Neural progenitor cell (in vitro differentiated cells): ENCODE measurements around the gene LGR6. TPM values are rescaled to one million over a fixed set of nuclear protein-coding genes. Genes with fewer than 3 reads are reported as not detected.
A peak's percentile ranks its signal among the peaks of the same experiment; 100 is the strongest.

Source experiments
- DNase-seq: peaks from one replicate; pipeline ENCODE4 v3.0.0-alpha.2; 2016; ENCODE audit warnings: low spot score
- H2AFZ ChIP-seq: fragments of 200-600 bp; sonication (generic); replicated peaks from 2 replicates; pipeline ENCODE4 v1.6.1; 2016; ENCODE audit warnings: antibody characterized with exemption
- H3F3A ChIP-seq: fragments of 200-600 bp; sonication (generic); 2 replicates; pipeline ENCODE4 v1.6.1; 2016; ENCODE audit warnings: antibody characterized with exemption, low read depth
- H3K27ac ChIP-seq: fragments of 200-600 bp; sonication (generic); 2 replicates; pipeline ENCODE4 v1.5.1; 2016; ENCODE audit warnings: mild to moderate bottlenecking
- H3K27me3 ChIP-seq: fragments of 200-600 bp; sonication (generic); 2 replicates; pipeline ENCODE4 v1.6.1; 2016; ENCODE audit warnings: mild to moderate bottlenecking, moderate library complexity
- H3K36me3 ChIP-seq: fragments of 200-600 bp; sonication (generic); 2 replicates; pipeline ENCODE4 v1.5.1; 2016
- H3K4me1 ChIP-seq: fragments of 200-600 bp; sonication (generic); 2 replicates; pipeline ENCODE4 v1.6.1; 2016; ENCODE audit warnings: mixed run types
- H3K4me2 ChIP-seq: fragments of 200-600 bp; sonication (generic); 2 replicates; pipeline ENCODE4 v1.6.1; 2016
- H3K4me3 ChIP-seq: fragments of 200-600 bp; sonication (generic); 2 replicates; pipeline ENCODE4 v1.5.1; 2016
- H3K79me2 ChIP-seq: fragments of 200-600 bp; sonication (generic); 2 replicates; pipeline ENCODE4 v1.6.1; 2016; ENCODE audit warnings: low read depth
- H3K9ac ChIP-seq: fragments of 200-600 bp; sonication (generic); 2 replicates; pipeline ENCODE4 v1.6.1; 2016
- H3K9me3 ChIP-seq: fragments of 200-600 bp; sonication (generic); 2 replicates; pipeline ENCODE4 v1.5.1; 2016; ENCODE audit warnings: low read depth
- H4K20me1 ChIP-seq: fragments of 200-600 bp; sonication (generic); 2 replicates; pipeline ENCODE4 v1.6.1; 2016; ENCODE audit warnings: low read depth
- H3K27ac Mint-ChIP-seq: 3 replicates; pipeline ENCODE4 v1.8.0; 2021; ENCODE audit warnings: mixed read lengths
- H3K27me3 Mint-ChIP-seq: 2 replicates; pipeline ENCODE4 v1.8.0; 2022; ENCODE audit warnings: low read depth, mild to moderate bottlenecking, inconsistent platforms, moderate library complexity, mixed read lengths; ENCODE audit not compliant: insufficient read depth
- H3K36me3 Mint-ChIP-seq: 3 replicates; pipeline ENCODE4 v1.8.0; 2021; ENCODE audit warnings: mixed read lengths
- H3K4me1 Mint-ChIP-seq: 3 replicates; pipeline ENCODE4 v1.8.0; 2021; ENCODE audit warnings: mixed read lengths
- H3K4me3 Mint-ChIP-seq: 3 replicates; pipeline ENCODE4 v1.8.0; 2021; ENCODE audit warnings: mild to moderate bottlenecking, moderate library complexity, mixed read lengths
- H3K9me3 Mint-ChIP-seq: 3 replicates; pipeline ENCODE4 v1.8.0; 2020; ENCODE audit warnings: mixed read lengths
- EZH2 ChIP-seq: fragments of 200-600 bp; sonication (generic); IDR thresholded peaks from 2 replicates; pipeline ENCODE4 v1.6.1; 2017; ENCODE audit warnings: antibody characterized with exemption, mild to moderate bottlenecking, moderate library complexity
- EZH2phosphoT487 ChIP-seq: fragments of 200-600 bp; sonication (generic); IDR thresholded peaks from 2 replicates; pipeline ENCODE4 v1.6.1; 2017; ENCODE audit warnings: antibody characterized with exemption
- total RNA-seq: library from RNA; depleted of rRNA; stranded (reverse); fragments of >200 nt; gene quantifications from 2 replicates; pipeline ENCODE4 v1.2.3, GENCODE V29; 2015; ENCODE audit warnings: low replicate concordance
- TF ChIP-seq, protein P1 (sequence below): fragments of 200-600 bp; sonication (generic); IDR thresholded peaks from 2 replicates; pipeline ENCODE4 v1.5.1; 2017; ENCODE audit warnings: antibody characterized with exemption, mild to moderate bottlenecking

LGR6 gene
- total RNA-seq, 1 donor from 2014 or later, result not detected

GRCh38 chr1:202192770-202193613 is 607 bp upstream of the LGR6 start:
- TF ChIP-seq EZH2phosphoT487, result no peak
- TF ChIP-seq, protein P1, sequence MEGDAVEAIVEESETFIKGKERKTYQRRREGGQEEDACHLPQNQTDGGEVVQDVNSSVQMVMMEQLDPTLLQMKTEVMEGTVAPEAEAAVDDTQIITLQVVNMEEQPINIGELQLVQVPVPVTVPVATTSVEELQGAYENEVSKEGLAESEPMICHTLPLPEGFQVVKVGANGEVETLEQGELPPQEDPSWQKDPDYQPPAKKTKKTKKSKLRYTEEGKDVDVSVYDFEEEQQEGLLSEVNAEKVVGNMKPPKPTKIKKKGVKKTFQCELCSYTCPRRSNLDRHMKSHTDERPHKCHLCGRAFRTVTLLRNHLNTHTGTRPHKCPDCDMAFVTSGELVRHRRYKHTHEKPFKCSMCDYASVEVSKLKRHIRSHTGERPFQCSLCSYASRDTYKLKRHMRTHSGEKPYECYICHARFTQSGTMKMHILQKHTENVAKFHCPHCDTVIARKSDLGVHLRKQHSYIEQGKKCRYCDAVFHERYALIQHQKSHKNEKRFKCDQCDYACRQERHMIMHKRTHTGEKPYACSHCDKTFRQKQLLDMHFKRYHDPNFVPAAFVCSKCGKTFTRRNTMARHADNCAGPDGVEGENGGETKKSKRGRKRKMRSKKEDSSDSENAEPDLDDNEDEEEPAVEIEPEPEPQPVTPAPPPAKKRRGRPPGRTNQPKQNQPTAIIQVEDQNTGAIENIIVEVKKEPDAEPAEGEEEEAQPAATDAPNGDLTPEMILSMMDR, result peak; percentile 83
- H3K4me2 ChIP-seq, result peak overlapping the region; percentile 82

DNA sequence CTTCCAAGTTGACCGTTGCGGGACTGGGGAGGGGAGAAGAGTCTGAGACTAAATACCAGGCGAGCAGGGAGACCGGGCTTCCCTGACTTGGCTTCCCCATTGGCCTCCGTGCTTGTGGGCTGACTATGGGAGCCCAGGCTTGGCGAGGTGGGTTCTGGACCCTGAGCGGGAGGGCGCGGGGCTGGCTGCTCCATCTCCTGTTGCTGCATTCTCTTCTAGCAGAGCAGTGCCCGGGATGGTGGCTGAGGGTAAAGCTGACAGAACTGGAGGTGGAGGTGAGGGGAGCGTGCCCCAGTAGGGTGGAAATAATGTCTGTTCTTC is 689 bp downstream of the LGR6 start:
- peaks cover 7% of the 10 kb centered on the region for H3F3A ChIP-seq
- no peaks in the 10 kb centered on the region for H4K20me1 ChIP-seq
- H3K9me3 ChIP-seq, result no peaks in the 10 kb centered on the region
- Mint-ChIP-seq H3K27ac (no peak overlapping the region), H3K9me3 (no peaks in the 10 kb centered on the region), H3K4me3 (no peak overlapping the region), H3K36me3 (no peaks in the 10 kb centered on the region), H3K4me1 (peaks cover 6% of the 10 kb centered on the region), H3K27me3 (peaks cover 33% of the 10 kb centered on the region)
- no peak for TF ChIP-seq EZH2
- TF ChIP-seq, protein P1, result no peak
- TF ChIP-seq EZH2phosphoT487, result no peak
- H3K27ac ChIP-seq, result no peak overlapping the region
- H2AFZ ChIP-seq, result peak overlapping the region; percentile 76
- peak overlapping the region; percentile 82 for H3K4me2 ChIP-seq
- no peak for DNase-seq
- H3K36me3 ChIP-seq, result no peaks in the 10 kb centered on the region
- no peak overlapping the region for H3K9ac ChIP-seq
- peaks cover 45% of the 10 kb centered on the region for H3K27me3 ChIP-seq
- peak overlapping the region; percentile 54 for H3K4me3 ChIP-seq
- no peaks in the 10 kb centered on the region for H3K79me2 ChIP-seq
- H3K4me1 ChIP-seq, result peaks cover 1% of the 10 kb centered on the region

More at GRCh38 chr1:202192770-202193613, 607 bp upstream of the LGR6 start:
- H3F3A ChIP-seq, result peaks cover 9% of the 10 kb centered on the region
- H4K20me1 ChIP-seq, result no peaks in the 10 kb centered on the region
- Mint-ChIP-seq H3K4me1 (peaks cover 6% of the 10 kb centered on the region), H3K9me3 (no peaks in the 10 kb centered on the region), H3K36me3 (no peaks in the 10 kb centered on the region), H3K27ac (no peak overlapping the region), H3K4me3 (peak overlapping the region; percentile 73), H3K27me3 (peaks cover 31% of the 10 kb centered on the region)
- DNase-seq, result peak; percentile 84
- H2AFZ ChIP-seq, result peak overlapping the region; percentile 71
- peaks cover 4% of the 10 kb centered on the region for H3K4me1 ChIP-seq
- H3K4me3 ChIP-seq, result peak overlapping the region; percentile 54
- H3K27me3 ChIP-seq, result peaks cover 45% of the 10 kb centered on the region
- no peaks in the 10 kb centered on the region for H3K36me3 ChIP-seq
- H3K27ac ChIP-seq, result no peak overlapping the region
- H3K9ac ChIP-seq, result no peak overlapping the region
- no peaks in the 10 kb centered on the region for H3K9me3 ChIP-seq
- no peaks in the 10 kb centered on the region for H3K79me2 ChIP-seq

DNA sequence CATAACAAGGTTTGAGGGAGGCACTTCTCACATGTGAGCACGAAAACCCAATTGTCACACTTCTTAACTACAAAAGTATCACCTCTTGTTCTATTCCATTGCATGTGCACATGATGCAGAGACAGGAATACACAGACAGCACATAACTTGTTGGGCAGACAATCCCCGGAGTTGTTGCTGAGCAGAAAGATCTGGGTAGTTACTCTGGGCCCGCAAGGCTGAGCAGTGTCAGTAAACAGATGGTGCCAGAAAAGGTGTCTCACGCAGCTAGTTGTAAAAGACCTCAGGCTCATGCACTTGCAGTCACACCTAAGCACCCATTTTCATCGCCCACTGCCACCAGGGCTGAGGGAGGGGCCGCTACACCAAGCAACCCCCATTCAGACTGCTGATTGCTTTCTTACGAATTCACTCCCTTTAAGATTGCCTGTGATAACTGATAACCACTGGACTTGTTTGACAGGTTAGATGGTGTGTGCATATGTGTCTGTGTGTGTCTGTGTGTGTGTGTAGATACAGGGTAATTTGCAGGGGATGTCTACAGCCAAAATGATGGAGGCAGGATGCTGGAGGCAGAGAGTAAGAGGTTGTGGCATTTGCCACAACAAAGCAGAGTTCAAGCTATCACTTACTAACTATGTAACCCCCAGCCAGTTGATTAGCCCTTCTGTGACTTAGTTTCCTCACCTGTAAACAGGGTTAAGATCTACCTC is 4.2 kb downstream of the LGR6 start:
- TF ChIP-seq, protein P1, result no peak
- TF ChIP-seq EZH2phosphoT487, result no peak
- TF ChIP-seq EZH2, result no peak
- Histone ChIP-seq H3K27me3 (peaks cover 40% of the 10 kb centered on the region), H3K4me1 (peaks cover 12% of the 10 kb centered on the region), H3K36me3 (no peaks in the 10 kb centered on the region), H3K27ac (no peak overlapping the region), H3K9me3 (no peaks in the 10 kb centered on the region), H4K20me1 (no peaks in the 10 kb centered on the region), H3K4me2 (no peak overlapping the region), H3F3A (peaks cover 6% of the 10 kb centered on the region), H3K9ac (no peak overlapping the region), H3K79me2 (no peaks in the 10 kb centered on the region), H3K4me3 (no peak overlapping the region), H2AFZ (no peak overlapping the region)
- DNase-seq, result no peak
- peaks cover 28% of the 10 kb centered on the region for H3K27me3 Mint-ChIP-seq
- no peaks in the 10 kb centered on the region for H3K9me3 Mint-ChIP-seq
- no peak overlapping the region for H3K4me3 Mint-ChIP-seq
- no peak overlapping the region for H3K27ac Mint-ChIP-seq
- peaks cover 2% of the 10 kb centered on the region for H3K4me1 Mint-ChIP-seq
- H3K36me3 Mint-ChIP-seq, result no peaks in the 10 kb centered on the region
